ENCODE measurements around the gene RPS18. TPM values are rescaled to one million over a fixed set of nuclear protein-coding genes. Genes with fewer than 3 reads are reported as not detected.

Gene RPS18
- total RNA-seq, 1 donor from 2014 or later: 1,863 TPM

DNA sequence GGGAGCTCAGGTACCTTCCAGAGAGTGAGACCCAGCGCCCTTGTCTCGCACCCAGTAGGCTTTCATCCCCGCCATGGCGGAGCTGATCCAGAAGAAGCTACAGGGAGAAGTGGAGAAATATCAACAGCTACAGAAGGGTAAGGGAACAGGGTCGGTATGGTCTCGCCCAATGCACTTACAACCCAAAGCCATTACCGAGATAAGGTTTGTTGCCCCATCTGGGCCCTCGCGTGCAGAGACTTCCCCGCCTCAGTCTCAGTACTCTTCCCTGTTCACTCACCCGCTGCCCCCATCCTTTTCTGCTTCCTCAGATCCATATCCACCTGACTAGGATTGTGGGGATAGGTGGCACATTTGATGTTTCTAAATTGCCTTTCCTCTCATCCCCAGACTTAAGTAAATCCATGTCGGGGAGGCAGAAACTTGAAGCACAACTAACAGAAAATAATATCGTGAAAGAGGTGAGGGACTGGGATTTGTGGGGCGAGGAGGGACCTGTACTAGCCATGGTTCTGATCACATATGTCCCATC, 18.0 kb downstream of the RPS18 start:
- H3K4me3 ChIP-seq: peak overlapping the region; percentile 79 to 80
- intact Hi-C loops (cut with DNase I): loop anchor here (1.0 kb wide), 4 partner anchors 9 to 101 kb away; partner anchors contain the start of genes KIFC1, RING1 and VPS52
- no peak for TF ChIP-seq CTCF (IDR thresholded peaks at IDR 0.05)

GRCh38 chr6:33290459-33290858, 18.6 kb downstream of the RPS18 start:
- no peak for DNase-seq (ENCODE audit: low spot score in 2 of 2)
- no peak for TF ChIP-seq CTCF (IDR thresholded peaks at IDR 0.05)
- Histone ChIP-seq H3K9me3 (no peaks in the 10 kb centered on the region), H3K4me1 (peaks cover 3 to 20% of the 10 kb centered on the region in 2 donors), H3K27me3 (no peaks in the 10 kb centered on the region), H3K27ac (no peak overlapping the region), H3K36me3 (peaks cover 42 to 64% of the 10 kb centered on the region in 2 donors), H3K4me3 (peak overlapping the region; percentile 79 to 80)
- intact Hi-C loops (cut with DNase I): no loop called here

More for the DNA sequence above, 18.0 kb downstream of the RPS18 start:
- Histone ChIP-seq H3K4me1 (peaks cover 3 to 20% of the 10 kb centered on the region in 2 donors), H3K36me3 (peaks cover 35 to 64% of the 10 kb centered on the region in 2 donors), H3K27ac (peak overlapping the region; percentile 56 to 76), H3K9me3 (no peaks in the 10 kb centered on the region), H3K27me3 (no peaks in the 10 kb centered on the region)
- no peak for DNase-seq (ENCODE audit: low spot score in 2 of 2)

DNA sequence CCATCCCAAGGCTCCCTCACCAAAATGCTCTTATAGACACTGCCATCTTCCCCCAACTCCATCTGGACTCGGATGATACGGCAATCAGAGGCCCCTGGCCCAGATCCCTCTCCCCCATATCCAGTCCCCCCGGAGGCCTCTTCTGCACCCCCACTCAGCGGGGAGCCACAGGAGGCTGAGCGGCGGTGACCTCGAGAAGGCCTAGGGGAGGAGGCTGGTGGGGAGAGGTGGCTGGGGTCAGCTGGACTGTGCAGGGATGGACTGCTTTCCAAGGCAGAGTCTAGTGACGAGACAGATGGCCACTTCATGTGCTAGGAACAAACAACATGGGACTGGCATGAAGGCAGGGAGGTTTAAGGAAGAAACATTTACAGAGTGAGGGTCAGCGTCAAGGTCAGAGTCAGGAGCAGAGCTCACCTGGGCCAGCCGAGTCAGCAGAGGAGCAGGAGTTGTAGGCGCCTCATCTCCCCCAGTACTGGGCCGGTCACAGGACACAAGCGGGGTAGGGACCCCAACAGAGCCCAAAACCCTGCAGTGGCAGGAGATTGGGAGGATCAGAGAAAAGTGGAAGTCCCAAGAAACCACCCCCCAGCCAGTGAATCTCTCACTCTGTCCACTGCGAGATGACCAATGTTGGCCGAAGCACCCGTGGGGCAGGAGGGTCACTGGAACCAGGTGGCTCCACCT, 21.3 kb downstream of the RPS18 start:
- Histone ChIP-seq H3K9me3 (no peaks in the 10 kb centered on the region), H3K36me3 (peaks cover 38 to 57% of the 10 kb centered on the region in 2 donors), H3K4me3 (no peak overlapping the region), H3K27ac (no peak overlapping the region), H3K27me3 (no peaks in the 10 kb centered on the region), H3K4me1 (peaks cover 10 to 22% of the 10 kb centered on the region in 2 donors)
- DNase-seq (ENCODE audit: low spot score in 2 of 2): no peak
- no peak for TF ChIP-seq CTCF (IDR thresholded peaks at IDR 0.05)
- intact Hi-C loops (cut with DNase I): no loop called here

DNA sequence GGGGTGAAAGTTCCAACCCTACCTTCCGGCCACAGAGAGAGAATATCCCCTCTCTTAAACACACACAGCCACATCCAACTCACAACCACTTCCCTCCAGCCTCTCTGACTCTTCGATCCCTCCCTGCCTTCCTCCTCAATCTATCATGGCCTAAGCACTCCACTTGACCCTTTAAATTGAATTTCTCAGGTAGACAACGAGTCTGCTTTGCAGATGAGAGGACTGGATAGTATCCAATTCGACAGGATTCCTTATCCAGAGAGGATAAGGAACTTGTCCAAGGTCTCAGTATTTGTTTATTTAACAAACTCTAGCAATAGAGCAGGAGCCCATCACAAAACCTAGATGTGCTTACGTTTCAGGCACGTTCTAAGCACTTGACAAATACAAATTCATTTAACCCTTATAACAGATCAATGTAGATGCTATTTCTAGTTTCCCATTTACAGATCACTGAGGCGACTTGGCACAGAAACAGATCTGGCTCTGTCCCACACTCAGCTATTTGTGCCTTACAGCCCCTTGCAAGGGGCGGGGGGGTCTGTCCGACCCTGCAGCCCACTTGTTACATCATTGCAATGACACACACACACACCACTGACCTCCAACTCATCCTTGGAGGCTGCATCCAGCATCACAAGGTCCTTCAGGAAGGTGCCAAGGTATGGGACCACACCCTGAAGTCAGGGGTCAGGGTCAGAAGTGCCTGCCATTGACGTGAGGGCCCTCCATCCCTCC, 22.4 kb downstream of the RPS18 start:
- H3K4me1 ChIP-seq: peaks cover 10 to 18% of the 10 kb centered on the region in 2 donors
- no peak overlapping the region for H3K27ac ChIP-seq
- H3K4me3 ChIP-seq: no peak overlapping the region
- peaks cover 38 to 57% of the 10 kb centered on the region in 2 donors for H3K36me3 ChIP-seq
- no peaks in the 10 kb centered on the region for H3K27me3 ChIP-seq
- TF ChIP-seq CTCF (IDR thresholded peaks at IDR 0.05): no peak
- H3K9me3 ChIP-seq: no peaks in the 10 kb centered on the region
- no peak for DNase-seq (ENCODE audit: low spot score in 2 of 2)
- intact Hi-C loops (cut with DNase I): no loop called here

GRCh38 chr6:33295621-33296369, 23.9 kb downstream of the RPS18 start:
- Histone ChIP-seq H3K4me3 (no peak overlapping the region), H3K36me3 (peaks cover 38 to 57% of the 10 kb centered on the region in 2 donors), H3K9me3 (no peaks in the 10 kb centered on the region), H3K27me3 (no peaks in the 10 kb centered on the region), H3K27ac (no peak overlapping the region), H3K4me1 (peaks cover 7 to 18% of the 10 kb centered on the region in 2 donors)
- no peak for DNase-seq (ENCODE audit: low spot score in 2 of 2)
- TF ChIP-seq CTCF (IDR thresholded peaks at IDR 0.05): no peak
- intact Hi-C loops (cut with DNase I): loop anchor here (5.0 kb wide), 1 partner anchor 132 kb away; no protein-coding TSS in a partner anchor
